Measurements from ENCODE around the gene DMRT3. TPM values are rescaled to one million over a fixed set of nuclear protein-coding genes. Genes with fewer than 3 reads are reported as not detected.

DMRT3 gene
- total RNA-seq, 1 donor from 2014 or later, result not detected

DNA sequence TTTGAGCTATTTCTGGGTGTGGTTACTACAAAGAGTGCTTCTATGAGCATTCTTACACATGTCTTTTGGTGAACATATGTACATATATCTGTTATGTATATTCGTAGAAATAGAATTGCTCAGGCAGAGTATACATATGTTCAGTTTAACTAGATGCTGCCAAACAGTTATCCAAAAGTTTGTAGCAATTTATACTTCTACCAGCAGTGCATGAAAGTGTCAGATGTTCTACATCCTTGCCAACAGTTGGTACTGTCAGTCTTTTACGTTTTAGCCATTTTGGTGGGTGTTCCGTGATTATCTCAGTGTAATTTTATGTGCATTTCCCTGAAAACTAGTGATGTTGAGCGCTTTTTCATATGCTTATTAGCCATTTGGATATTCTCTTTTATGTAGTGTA lies 37.8 kb downstream of the DMRT3 start:
- TF ChIP-seq, protein P1, sequence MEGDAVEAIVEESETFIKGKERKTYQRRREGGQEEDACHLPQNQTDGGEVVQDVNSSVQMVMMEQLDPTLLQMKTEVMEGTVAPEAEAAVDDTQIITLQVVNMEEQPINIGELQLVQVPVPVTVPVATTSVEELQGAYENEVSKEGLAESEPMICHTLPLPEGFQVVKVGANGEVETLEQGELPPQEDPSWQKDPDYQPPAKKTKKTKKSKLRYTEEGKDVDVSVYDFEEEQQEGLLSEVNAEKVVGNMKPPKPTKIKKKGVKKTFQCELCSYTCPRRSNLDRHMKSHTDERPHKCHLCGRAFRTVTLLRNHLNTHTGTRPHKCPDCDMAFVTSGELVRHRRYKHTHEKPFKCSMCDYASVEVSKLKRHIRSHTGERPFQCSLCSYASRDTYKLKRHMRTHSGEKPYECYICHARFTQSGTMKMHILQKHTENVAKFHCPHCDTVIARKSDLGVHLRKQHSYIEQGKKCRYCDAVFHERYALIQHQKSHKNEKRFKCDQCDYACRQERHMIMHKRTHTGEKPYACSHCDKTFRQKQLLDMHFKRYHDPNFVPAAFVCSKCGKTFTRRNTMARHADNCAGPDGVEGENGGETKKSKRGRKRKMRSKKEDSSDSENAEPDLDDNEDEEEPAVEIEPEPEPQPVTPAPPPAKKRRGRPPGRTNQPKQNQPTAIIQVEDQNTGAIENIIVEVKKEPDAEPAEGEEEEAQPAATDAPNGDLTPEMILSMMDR (IDR thresholded peaks at IDR 0.05), result no peak
- Mint-ChIP-seq H3K9me3 (ENCODE audit: low read depth) (no peaks in the 10 kb centered on the region), H3K27me3 (ENCODE audit: low read depth) (peaks cover 44% of the 10 kb centered on the region), H3K4me1 (ENCODE audit: low read depth) (peaks cover 2% of the 10 kb centered on the region), H3K27ac (ENCODE audit: unreplicated experiment) (no peak overlapping the region), H3K4me3 (ENCODE audit: unreplicated experiment) (no peak overlapping the region), H3K36me3 (ENCODE audit: low read depth) (no peaks in the 10 kb centered on the region)
- no peak for DNase-seq (ENCODE audit: low spot score)

DNA sequence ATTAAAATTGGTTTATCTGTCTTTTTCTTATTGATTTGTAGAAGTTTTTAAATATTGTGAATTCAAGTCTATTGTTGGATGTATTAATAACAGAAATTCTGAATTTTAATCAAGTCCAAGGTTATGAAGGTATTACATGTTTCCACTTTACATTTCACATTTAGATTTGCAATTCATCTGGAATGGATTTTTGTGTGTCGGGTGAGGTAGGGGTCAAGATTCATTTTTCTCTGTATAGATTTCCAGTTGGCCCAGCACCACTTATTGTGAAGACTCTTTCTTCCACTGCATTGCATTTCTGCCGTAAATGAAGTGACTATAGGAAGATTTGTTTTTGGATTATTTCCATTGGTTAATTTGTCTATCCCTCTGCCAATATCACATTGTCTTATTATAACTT lies 38.2 kb downstream of the DMRT3 start:
- H3K4me1 Mint-ChIP-seq (ENCODE audit: low read depth), result no peaks in the 10 kb centered on the region
- peaks cover 41% of the 10 kb centered on the region for H3K27me3 Mint-ChIP-seq (ENCODE audit: low read depth)
- DNase-seq (ENCODE audit: low spot score), result no peak
- TF ChIP-seq, protein P1 (IDR thresholded peaks at IDR 0.05), result no peak
- H3K9me3 Mint-ChIP-seq (ENCODE audit: low read depth), result no peaks in the 10 kb centered on the region
- H3K4me3 Mint-ChIP-seq (ENCODE audit: unreplicated experiment), result no peak overlapping the region
- no peak overlapping the region for H3K27ac Mint-ChIP-seq (ENCODE audit: unreplicated experiment)
- no peaks in the 10 kb centered on the region for H3K36me3 Mint-ChIP-seq (ENCODE audit: low read depth)

DNA sequence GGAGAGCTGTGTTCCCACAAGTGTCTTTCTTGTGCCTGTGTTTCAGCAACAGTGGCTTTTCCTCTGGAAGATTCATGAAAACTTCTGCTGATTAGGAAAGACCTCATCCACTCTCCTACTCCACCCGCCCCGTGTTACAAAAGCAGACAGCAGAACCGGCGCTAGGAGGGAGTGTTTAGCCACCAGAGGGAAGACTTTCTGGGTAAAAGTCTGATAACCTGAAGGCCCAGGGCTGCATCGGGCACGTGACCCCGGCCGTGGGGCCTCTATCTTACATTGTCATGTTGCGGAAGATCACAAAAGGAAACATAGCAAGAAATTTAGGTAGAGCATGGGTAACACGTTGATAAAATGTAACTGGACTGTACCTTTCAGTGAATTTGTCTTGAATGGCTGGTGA lies 41.7 kb downstream of the DMRT3 start:
- Mint-ChIP-seq H3K9me3 (ENCODE audit: low read depth) (no peaks in the 10 kb centered on the region), H3K36me3 (ENCODE audit: low read depth) (no peaks in the 10 kb centered on the region), H3K27ac (ENCODE audit: unreplicated experiment) (no peak overlapping the region), H3K4me1 (ENCODE audit: low read depth) (no peaks in the 10 kb centered on the region), H3K27me3 (ENCODE audit: low read depth) (peaks cover 24% of the 10 kb centered on the region), H3K4me3 (ENCODE audit: unreplicated experiment) (no peak overlapping the region)
- DNase-seq (ENCODE audit: low spot score), result no peak
- TF ChIP-seq, protein P1 (IDR thresholded peaks at IDR 0.05), result peak; percentile 45

DNA sequence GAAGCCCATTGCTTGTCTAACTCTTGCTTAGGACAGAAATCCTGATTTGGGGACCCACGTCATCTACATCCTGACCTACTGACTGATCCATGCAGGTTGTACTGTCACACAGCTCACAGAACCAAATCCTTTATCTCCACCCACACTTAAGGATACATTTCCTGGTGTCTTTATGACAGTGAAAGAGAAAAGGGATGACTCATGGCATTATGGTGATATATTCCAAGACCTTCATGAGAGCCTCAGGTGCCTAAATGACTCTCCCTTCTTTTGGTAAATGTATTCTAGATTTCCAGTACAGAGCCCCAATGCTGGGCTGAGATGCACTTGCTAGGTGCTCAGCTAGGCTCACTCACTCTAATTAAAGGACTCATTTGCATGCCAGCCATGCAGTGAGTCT lies 47.7 kb downstream of the DMRT3 start:
- H3K36me3 Mint-ChIP-seq (ENCODE audit: low read depth), result no peaks in the 10 kb centered on the region
- no peaks in the 10 kb centered on the region for H3K27me3 Mint-ChIP-seq (ENCODE audit: low read depth)
- TF ChIP-seq, protein P1 (IDR thresholded peaks at IDR 0.05), result no peak
- H3K9me3 Mint-ChIP-seq (ENCODE audit: low read depth), result peaks cover 4% of the 10 kb centered on the region
- no peak overlapping the region for H3K4me3 Mint-ChIP-seq (ENCODE audit: unreplicated experiment)
- DNase-seq (ENCODE audit: low spot score), result no peak
- no peaks in the 10 kb centered on the region for H3K4me1 Mint-ChIP-seq (ENCODE audit: low read depth)
- no peak overlapping the region for H3K27ac Mint-ChIP-seq (ENCODE audit: unreplicated experiment)

DNA sequence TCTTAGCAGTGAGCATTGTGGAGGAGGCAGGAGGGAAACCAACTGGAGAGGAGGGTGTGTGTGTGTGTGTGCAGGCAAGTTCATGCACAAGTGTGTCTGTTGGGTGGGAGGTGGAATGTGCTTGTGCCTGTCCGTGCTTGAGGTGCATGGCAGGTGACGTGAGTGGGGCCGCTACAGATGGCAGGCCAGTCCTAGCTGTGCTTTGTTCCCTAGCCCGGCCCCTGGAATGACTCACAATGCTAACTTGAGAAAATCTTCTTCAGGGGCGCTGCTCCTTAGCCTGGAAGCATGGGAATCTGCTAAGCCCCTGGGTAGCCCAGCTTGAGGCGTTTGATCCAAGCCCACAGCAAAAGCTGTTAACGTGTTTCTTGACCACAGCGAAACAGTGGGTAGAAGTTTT lies 48.7 kb downstream of the DMRT3 start:
- no peak overlapping the region for H3K27ac Mint-ChIP-seq (ENCODE audit: unreplicated experiment)
- H3K4me3 Mint-ChIP-seq (ENCODE audit: unreplicated experiment), result no peak overlapping the region
- H3K36me3 Mint-ChIP-seq (ENCODE audit: low read depth), result no peaks in the 10 kb centered on the region
- no peaks in the 10 kb centered on the region for H3K4me1 Mint-ChIP-seq (ENCODE audit: low read depth)
- TF ChIP-seq, protein P1 (IDR thresholded peaks at IDR 0.05), result no peak
- peaks cover 4% of the 10 kb centered on the region for H3K9me3 Mint-ChIP-seq (ENCODE audit: low read depth)
- no peaks in the 10 kb centered on the region for H3K27me3 Mint-ChIP-seq (ENCODE audit: low read depth)
- no peak for DNase-seq (ENCODE audit: low spot score)

Data from chondrocyte (in vitro differentiated cells).